HEK293 (cell line): Measurements from ENCODE around the gene XIRP2.

Source experiments
- CTCF ChIA-PET: fragments of 350-600 bp; formaldehyde crosslinking; extraction: SDS; loops from one replicate; lab custom pipeline; 2021; ENCODE audit warnings: antibody characterized with exemption; lab: Yijun Ruan, JAX
- POLR2A ChIA-PET: fragments of 300-600 bp; formaldehyde crosslinking; extraction: SDS; loops from one replicate; lab custom pipeline; 2020; ENCODE audit warnings: antibody characterized with exemption, inconsistent platforms; lab: Yijun Ruan, JAX
- H3K27ac ChIP-seq: fragments of 200-500 bp; sonication (Bioruptor generic); 2 replicates; pipeline ENCODE4 v1.5.1; 2014; ENCODE audit warnings: low read depth, low read length, control low read depth, inconsistent platforms; ENCODE audit errors: extremely low read depth
- H3K36me3 ChIP-seq, 2 experiments: fragments of 200-500 bp in 1 of 2; sonication (Bioruptor generic) in 1 of 2; 1 replicate in 1 of 2; 2 replicates in 1 of 2; pipeline ENCODE4 v1.5.1; 2014 to 2017; ENCODE audit warnings: inconsistent platforms in 2 of 2, low read length in 2 of 2; ENCODE audit not compliant: control insufficient read depth in 2 of 2, insufficient read depth in 1 of 2
- H3K4me1 ChIP-seq: fragments of 200-500 bp; sonication (Bioruptor generic); 2 replicates; pipeline ENCODE4 v1.5.1; 2014; ENCODE audit warnings: mild to moderate bottlenecking, low read length, inconsistent platforms; ENCODE audit not compliant: control insufficient read depth, insufficient read depth
- H3K4me3 ChIP-seq: 2 replicates; pipeline ENCODE4 v1.5.1; 2011; ENCODE audit warnings: low read depth, mild to moderate bottlenecking, control low read depth, low read length, moderate library complexity
- H3K9me3 ChIP-seq: fragments of 200-500 bp; sonication (Bioruptor generic); 2 replicates; pipeline ENCODE4 v1.5.1; 2014; ENCODE audit warnings: low read depth, low read length, inconsistent platforms; ENCODE audit not compliant: control insufficient read depth, insufficient read depth
- ATF2 ChIP-seq: fragments of 450-650 bp; formaldehyde crosslinking; IDR thresholded peaks from 2 replicates; pipeline ENCODE4 v1.5.1; 2016; ENCODE audit warnings: missing biosample characterization, missing genetic modification characterization, low read depth
- BCL11B ChIP-seq: fragments of 450-650 bp; formaldehyde crosslinking; IDR thresholded peaks from 2 replicates; pipeline ENCODE4 v1.5.1; 2016; ENCODE audit warnings: low read depth, missing biosample characterization, missing genetic modification characterization
- BCL6B ChIP-seq: fragments of 450-650 bp; formaldehyde crosslinking; IDR thresholded peaks from 2 replicates; pipeline ENCODE4 v1.5.1; 2017; ENCODE audit warnings: missing biosample characterization, missing genetic modification characterization
- FEZF1 ChIP-seq: fragments of 450-650 bp; formaldehyde crosslinking; IDR thresholded peaks from 2 replicates; pipeline ENCODE4 v1.5.1; 2016; ENCODE audit warnings: missing biosample characterization, missing genetic modification characterization
- OVOL3 ChIP-seq: fragments of 450-650 bp; formaldehyde crosslinking; IDR thresholded peaks from 2 replicates; pipeline ENCODE4 v1.5.1; 2016; ENCODE audit warnings: missing biosample characterization, missing genetic modification characterization
- PRDM10 ChIP-seq: fragments of 450-650 bp; formaldehyde crosslinking; IDR thresholded peaks from 2 replicates; pipeline ENCODE4 v1.5.1; 2016; ENCODE audit warnings: missing biosample characterization, missing genetic modification characterization
- PRDM4 ChIP-seq: fragments of 450-650 bp; formaldehyde crosslinking; IDR thresholded peaks from 2 replicates; pipeline ENCODE4 v1.5.1; 2017; ENCODE audit warnings: missing biosample characterization, missing genetic modification characterization
- SP3 ChIP-seq: fragments of 450-650 bp; formaldehyde crosslinking; IDR thresholded peaks from 2 replicates; pipeline ENCODE4 v1.5.1; 2016; ENCODE audit warnings: missing biosample characterization, missing genetic modification characterization
- ZBTB26 ChIP-seq: fragments of 450-650 bp; formaldehyde crosslinking; optimal IDR thresholded peaks from 2 replicates; pipeline ENCODE3; 2016; ENCODE audit warnings: missing biosample characterization, mild to moderate bottlenecking, missing genetic modification characterization
- ZBTB8A ChIP-seq: fragments of 450-650 bp; formaldehyde crosslinking; IDR thresholded peaks from 2 replicates; pipeline ENCODE4 v1.5.1; 2016; ENCODE audit warnings: missing biosample characterization, missing genetic modification characterization
- ZFP69B ChIP-seq: fragments of 450-650 bp; formaldehyde crosslinking; IDR thresholded peaks from 2 replicates; pipeline ENCODE4 v1.5.1; 2016; ENCODE audit warnings: missing biosample characterization, missing genetic modification characterization
- ZNF112 ChIP-seq: fragments of 450-650 bp; formaldehyde crosslinking; IDR thresholded peaks from 2 replicates; pipeline ENCODE4 v1.5.0; 2017; ENCODE audit warnings: missing biosample characterization, missing genetic modification characterization
- ZNF174 ChIP-seq: fragments of 450-650 bp; formaldehyde crosslinking; IDR thresholded peaks from 2 replicates; pipeline ENCODE4 v1.5.0; 2017; ENCODE audit warnings: missing biosample characterization, mild to moderate bottlenecking, missing genetic modification characterization
- ZNF292 ChIP-seq: fragments of 450-650 bp; formaldehyde crosslinking; IDR thresholded peaks from 2 replicates; pipeline ENCODE4 v1.5.1; 2016; ENCODE audit warnings: low read depth, missing biosample characterization, missing genetic modification characterization, borderline replicate concordance
- ZNF404 ChIP-seq: fragments of 450-650 bp; formaldehyde crosslinking; IDR thresholded peaks from 2 replicates; pipeline ENCODE4 v1.5.1; 2017; ENCODE audit warnings: missing biosample characterization, missing genetic modification characterization
- ZNF48 ChIP-seq: fragments of 450-650 bp; formaldehyde crosslinking; IDR thresholded peaks from 2 replicates; pipeline ENCODE4 v1.5.1; 2016; ENCODE audit warnings: missing biosample characterization, missing genetic modification characterization
- ZNF623 ChIP-seq: fragments of 450-650 bp; formaldehyde crosslinking; IDR thresholded peaks from 2 replicates; pipeline ENCODE4 v1.5.1; 2016; ENCODE audit warnings: missing biosample characterization, missing genetic modification characterization
- ZNF626 ChIP-seq: fragments of 450-650 bp; sonication (Bioruptor Pico); formaldehyde crosslinking; IDR thresholded peaks from 2 replicates; pipeline ENCODE4 v1.5.1; 2018; ENCODE audit warnings: missing biosample characterization, missing genetic modification characterization, inconsistent platforms
- ZNF629 ChIP-seq: fragments of 450-650 bp; formaldehyde crosslinking; IDR thresholded peaks from 2 replicates; pipeline ENCODE4 v1.5.1; 2017; ENCODE audit warnings: missing biosample characterization, missing genetic modification characterization
- ZNF654 ChIP-seq: fragments of 450-650 bp; formaldehyde crosslinking; IDR thresholded peaks from 2 replicates; pipeline ENCODE4 v1.5.1; 2016; ENCODE audit warnings: low read depth, missing biosample characterization, missing genetic modification characterization
- ZNF707 ChIP-seq: fragments of 450-650 bp; formaldehyde crosslinking; IDR thresholded peaks from 2 replicates; pipeline ENCODE4 v1.5.1; 2016; ENCODE audit warnings: missing biosample characterization, missing genetic modification characterization
- ZNF76 ChIP-seq: fragments of 450-650 bp; formaldehyde crosslinking; IDR thresholded peaks from 2 replicates; pipeline ENCODE4; 2016; ENCODE audit warnings: low read depth, missing biosample characterization, missing genetic modification characterization, borderline replicate concordance
- ZNF843 ChIP-seq: fragments of 450-650 bp; formaldehyde crosslinking; IDR thresholded peaks from 2 replicates; pipeline ENCODE4 v1.5.1; 2016; ENCODE audit warnings: missing biosample characterization, missing genetic modification characterization
- ZSCAN4 ChIP-seq: fragments of 450-650 bp; formaldehyde crosslinking; IDR thresholded peaks from 2 replicates; pipeline ENCODE4 v1.5.1; 2017; ENCODE audit warnings: missing biosample characterization, missing genetic modification characterization

Gene XIRP2

GRCh38 chr2:167187978-167188967, 300.0 kb downstream of the XIRP2 start (continued):
- TF ChIP-seq ZNF654 (no peak), ZNF292 (no peak), ZNF404 (no peak), ZNF174 (tag by site-specific recombination) (no peak), ZBTB26 (tag by site-specific recombination) (no peak)

- TF ChIP-seq FEZF1 (tag by site-specific recombination) (no peak), PRDM4 (no peak), ZNF629 (no peak), ZFP69B (tag by site-specific recombination) (no peak), ZNF174 (tag by site-specific recombination) (no peak), ZNF707 (tag by site-specific recombination) (no peak), ZNF112 (tag by site-specific recombination) (no peak), ATF2 (tag by site-specific recombination) (no peak), ZBTB8A (tag by site-specific recombination) (no peak), ZNF76 (tag by site-specific recombination) (no peak), ZSCAN4 (tag by site-specific recombination) (no peak), BCL6B (tag by site-specific recombination) (no peak), ZNF843 (tag by site-specific recombination) (no peak), ZNF48 (no peak), SP3 (no peak), BCL11B (tag by site-specific recombination) (no peak), ZNF623 (tag by site-specific recombination) (no peak), ZNF626 (tag by site-specific recombination) (no peak), OVOL3 (no peak), PRDM10 (tag by site-specific recombination) (no peak)
- CTCF ChIA-PET, result no interaction called here
- POLR2A ChIA-PET, result no interaction called here
- Histone ChIP-seq H3K4me3 (no peak overlapping the region), H3K36me3 (no peaks in the 10 kb centered on the region), H3K27ac (no peak overlapping the region), H3K9me3 (no peaks in the 10 kb centered on the region), H3K4me1 (peaks cover 12% of the 10 kb centered on the region)
These were observed 301.8 kb downstream of the XIRP2 start for GRCh38 chr2:167190053-167190452.
